Body of pancreas (tissue), 4 donors: ENCODE measurements around the gene KRTAP5-9. TPM values are rescaled to one million over a fixed set of nuclear protein-coding genes. Genes with fewer than 3 reads are reported as not detected.
"Not testable (repeated sequence)": the region's sequence is repeated elsewhere in the genome, so short reads cannot be mapped to it uniquely, and the experiment has no call there.

ENCODE experiments used
- ATAC-seq: fragments of 150-250 bp; one replicate; pipeline ENCODE4 v1.9.1; 2016
- DNase-seq, 4 donors: peaks; one replicate each; pipeline ENCODE4 v3.0.0-alpha.2; 2019
- H3K27ac ChIP-seq, 4 donors: fragments of 200-600 bp; sonication (generic); 1 replicate in 3 of 4; 2 replicates in 1 of 4; pipeline versions ENCODE4 v1.5.1 to v1.6.1; 2016 to 2019; ENCODE audit warnings: mild to moderate bottlenecking in 1 of 4, mixed read lengths in 1 of 4, moderate library complexity in 1 of 4
- H3K27me3 ChIP-seq, 2 donors: fragments of 200-600 bp; sonication (generic); one replicate each; pipeline ENCODE4 v1.6.0; 2016; ENCODE audit warnings: mild to moderate bottlenecking in 1 of 2
- H3K36me3 ChIP-seq, 2 donors: fragments of 200-600 bp; sonication (generic); replicated peaks in 1 of 2; 2 replicates each; pipeline ENCODE4 v1.5.1; 2016; ENCODE audit warnings: low read depth in 2 of 2; ENCODE audit not compliant: insufficient read depth in 1 of 2
- H3K4me1 ChIP-seq: fragments of 200-600 bp; sonication (generic); one replicate; pipeline ENCODE4 v1.6.0; 2016
- H3K4me3 ChIP-seq, 2 donors: fragments of 200-600 bp; sonication (generic); 1 replicate in 1 of 2; 2 replicates in 1 of 2; pipeline ENCODE4 v1.5.1; 2016 to 2019
- H3K9me3 ChIP-seq, 3 donors: fragments of 200-600 bp; sonication (generic); 1 replicate in 2 of 3; 2 replicates in 1 of 3; pipeline ENCODE4 v1.5.1; 2016
- CTCF ChIP-seq, 7 experiments: fragments of 450-650 bp in 4 of 7; fragments of 200-600 bp in 3 of 7; sonication (generic) in 3 of 7; IDR thresholded peaks; one replicate each; pipeline ENCODE4 v1.5.1; 2016 to 2019; ENCODE audit warnings: antibody characterized with exemption in 7 of 7
- POLR2A ChIP-seq, 3 donors: fragments of 450-650 bp; IDR thresholded peaks; one replicate each; pipeline ENCODE4 v1.6.1; 2016; ENCODE audit warnings: antibody characterized with exemption in 3 of 3, mild to moderate bottlenecking in 2 of 3
- WGBS, 2 donors: methylation state at CpG; one replicate each; pipeline ENCODE4 v1.1.5; 2017; 5-methylcytosine and 5-hydroxymethylcytosine counted together
- intact Hi-C: fragments of 100-400 bp; cut with DNase I; formaldehyde crosslinking; loops from one replicate; pipeline ENCODE4 v1.15.1; 2023
- total RNA-seq, 2 donors: library from RNA; depleted of rRNA; stranded (reverse); fragments of >200 nt; gene quantifications; one replicate each; pipeline ENCODE4 v1.1.0, GENCODE V29; 2016

KRTAP5-9 gene
- total RNA-seq, 2 donors from 2014 or later = 3.0 TPM; not detected in 1

- 61 to 77% methylated on average over 2 to 5 of the region's 5 CpGs for WGBS, 2 donors
- Histone ChIP-seq H3K9me3 (no peaks in the 10 kb centered on the region), H3K27ac (no peak within 1 kb of the TSS), H3K36me3 (no peaks in the 10 kb centered on the region), H3K27me3 (no peaks in the 10 kb centered on the region), H3K4me1 (no peaks in the 10 kb centered on the region), H3K4me3 (no peak within 1 kb of the TSS)
- DNase-seq (no peak), ATAC-seq (no peak)
- intact Hi-C loops = no loop called here
- no peak for TF ChIP-seq POLR2A (IDR thresholded peaks at IDR 0.05)
- no peak for TF ChIP-seq CTCF (IDR thresholded peaks at IDR 0.05)
Observed at GRCh38 chr11:71565263-71565662, 17.0 kb downstream of the KRTAP5-9 start, which contains the start of gene KRTAP5-10. TSS of gene KRTAP5-10 (plus strand) at chr11:71565563. CDS start at chr11:71565588, 25 bp downstream.

- DNase-seq (no peak), ATAC-seq (no peak)
- intact Hi-C loops = no loop called here
Observed at GRCh38 chr11:71566081-71566620, 17.9 kb downstream of the KRTAP5-9 start.

GRCh38 chr11:71566626-71567599, 18.7 kb downstream of the KRTAP5-9 start:
- H3K4me3 ChIP-seq, H3K4me1 ChIP-seq, H3K27me3 ChIP-seq, H3K36me3 ChIP-seq, intact Hi-C loops, DNase-seq, ATAC-seq, H3K27ac ChIP-seq, H3K9me3 ChIP-seq: not testable (repeated sequence)
- WGBS, 2 donors = 61 to 70% methylated on average over 10 to 19 of the region's 21 CpGs

More at GRCh38 chr11:71566081-71566620, 17.9 kb downstream of the KRTAP5-9 start:
- no peaks in the 10 kb centered on the region for H3K36me3 ChIP-seq
- H3K9me3 ChIP-seq = no peaks in the 10 kb centered on the region
- 80 to 82% methylated on average over 9 to 10 of the region's 10 CpGs for WGBS, 2 donors
- H3K4me1 ChIP-seq = no peaks in the 10 kb centered on the region
- no peaks in the 10 kb centered on the region for H3K27me3 ChIP-seq
- TF ChIP-seq POLR2A (IDR thresholded peaks at IDR 0.05) (no peak), CTCF (IDR thresholded peaks at IDR 0.05) (no peak)
- H3K4me3 ChIP-seq = no peak overlapping the region
- H3K27ac ChIP-seq = no peak overlapping the region

DNA sequence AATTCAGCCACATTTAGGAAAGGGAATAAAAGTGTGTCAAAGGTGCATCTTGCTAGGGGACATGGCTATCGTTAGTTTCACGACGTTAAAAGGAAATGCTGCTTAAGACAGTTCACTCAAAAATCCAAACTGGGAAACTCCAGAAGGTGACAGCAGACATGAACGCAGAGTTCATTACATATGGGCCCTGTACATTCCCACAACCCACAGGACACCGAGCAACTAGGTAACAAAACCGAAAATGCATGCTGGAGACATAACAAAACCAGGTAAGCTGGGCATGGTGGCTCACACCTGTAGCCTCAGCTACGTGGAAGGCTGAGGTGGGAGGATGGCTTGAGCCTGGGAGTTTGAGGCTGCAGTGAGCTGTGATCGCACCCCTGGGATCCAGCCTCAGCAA, 19.4 kb downstream of the KRTAP5-9 start:
- H3K27me3 ChIP-seq, H3K36me3 ChIP-seq, H3K4me3 ChIP-seq, intact Hi-C loops, H3K9me3 ChIP-seq, ATAC-seq, H3K4me1 ChIP-seq, H3K27ac ChIP-seq, DNase-seq: not testable (repeated sequence)
- WGBS, 2 donors = 71 to 76% methylated on average over 7 to 8 of the region's 8 CpGs

- no peaks in the 10 kb centered on the region for H3K9me3 ChIP-seq
- 62 to 63% methylated on average over 8 of the region's 8 CpGs for WGBS, 2 donors
- peak in 2 of 4 donors; percentile 17 to 40 for DNase-seq
- intact Hi-C loops = no loop called here
- no peak for ATAC-seq
- no peaks in the 10 kb centered on the region for H3K36me3 ChIP-seq
- H3K27me3 ChIP-seq = no peaks in the 10 kb centered on the region
- H3K4me1 ChIP-seq = no peaks in the 10 kb centered on the region
- H3K4me3 ChIP-seq = no peak overlapping the region
- TF ChIP-seq CTCF (IDR thresholded peaks at IDR 0.05) (no peak), POLR2A (IDR thresholded peaks at IDR 0.05) (no peak)
- H3K27ac ChIP-seq = no peak overlapping the region
Observed at GRCh38 chr11:71568704-71569349, 20.6 kb downstream of the KRTAP5-9 start.

- WGBS, 2 donors = 78 to 85% methylated on average over 22 to 26 of the region's 39 CpGs
- DNase-seq, H3K27me3 ChIP-seq, H3K4me3 ChIP-seq, ATAC-seq, H3K9me3 ChIP-seq, H3K27ac ChIP-seq, H3K4me1 ChIP-seq, intact Hi-C loops, H3K36me3 ChIP-seq: not testable (repeated sequence)
Observed at GRCh38 chr11:71571101-71571850, 23.1 kb downstream of the KRTAP5-9 start.
